ENCODE data around the gene DAB1.
"Not testable (repeated sequence)": the region's sequence is repeated elsewhere in the genome, so short reads cannot be mapped to it uniquely, and the experiment has no call there.

The DAB1 gene

GRCh38 chr1:57353654-57354053, 70.2 kb downstream of the DAB1 start:
- no peak for DNase-seq

GRCh38 chr1:57350610-57351009, 73.2 kb downstream of the DAB1 start:
- DNase-seq, result no peak

GRCh38 chr1:57348921-57349320, 74.9 kb downstream of the DAB1 start:
- DNase-seq, result no peak

GRCh38 chr1:57345916-57346315, 77.9 kb downstream of the DAB1 start:
- no peak for DNase-seq

- no peak for DNase-seq
These were observed 79.6 kb downstream of the DAB1 start for GRCh38 chr1:57344265-57344664.

DNA sequence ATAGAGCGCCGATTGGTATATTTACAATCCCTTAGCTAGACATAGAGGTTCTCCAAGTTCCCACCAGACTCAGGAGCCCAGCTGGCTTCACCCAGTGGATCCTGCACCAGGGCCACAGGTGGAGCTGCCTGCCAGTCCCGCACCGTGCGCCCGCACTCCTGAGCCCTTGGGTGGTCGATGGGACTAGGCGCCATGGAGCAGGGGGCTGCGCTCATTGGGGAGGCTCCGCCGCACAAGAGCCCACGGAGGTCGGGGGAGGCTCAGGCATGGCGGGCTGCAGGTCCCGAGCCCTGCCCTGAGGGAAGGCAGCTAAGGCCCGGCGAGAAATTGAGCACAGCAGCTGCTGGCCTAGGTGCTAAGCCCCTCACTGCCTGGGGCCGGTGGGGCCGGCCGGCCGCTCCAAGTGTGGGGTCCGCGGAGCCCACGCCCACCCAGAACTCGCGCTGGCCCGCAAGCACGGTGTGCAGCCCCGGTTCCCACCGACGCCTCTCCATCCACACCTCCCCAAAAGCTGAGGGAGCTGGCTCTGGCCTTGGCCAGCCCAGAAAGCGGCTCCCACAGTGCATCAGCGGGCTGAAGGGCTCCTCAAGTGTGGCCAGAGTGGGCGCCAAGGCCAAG, 80.5 kb downstream of the DAB1 start:
- not testable (repeated sequence) for DNase-seq

- DNase-seq, result no peak
These were observed 82.1 kb downstream of the DAB1 start for GRCh38 chr1:57341721-57342120.

DNA sequence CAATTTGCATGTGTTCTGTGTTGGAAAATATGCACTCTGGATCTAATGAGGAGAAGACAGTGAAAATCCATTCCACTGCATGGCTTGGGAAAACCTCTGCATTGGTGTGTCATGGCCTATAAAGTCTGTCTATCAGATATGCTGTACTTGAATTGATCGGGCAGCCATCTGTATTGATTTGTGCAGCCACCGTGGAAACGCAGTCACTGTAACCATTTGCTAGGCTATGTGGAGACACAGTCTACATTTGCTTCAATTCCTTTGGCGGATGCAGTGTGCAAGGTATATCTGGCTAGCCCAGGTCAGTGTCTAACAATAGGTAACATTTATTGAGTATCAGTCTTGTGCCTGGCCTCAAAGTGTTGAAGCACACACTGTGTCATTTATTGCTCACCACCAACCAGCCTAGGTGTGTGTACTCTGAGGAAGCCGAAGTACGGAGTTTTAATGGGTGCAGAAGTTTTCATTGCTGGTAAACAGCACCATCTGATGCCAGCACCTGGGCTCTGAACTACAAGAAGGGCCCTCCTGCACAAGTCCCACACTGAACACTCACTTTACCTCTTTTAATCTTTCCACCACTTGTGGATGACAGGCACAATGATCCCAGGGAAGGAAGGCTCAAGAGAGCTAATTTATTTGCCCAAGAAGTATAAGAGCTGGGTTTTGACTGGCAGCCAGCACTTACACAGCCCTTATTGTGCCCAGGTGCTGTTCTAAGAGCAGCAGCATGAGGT, 83.4 kb downstream of the DAB1 start:
- DNase-seq, result no peak

- DNase-seq, result no peak
These were observed 86.2 kb downstream of the DAB1 start for GRCh38 chr1:57337623-57338022.

DNA sequence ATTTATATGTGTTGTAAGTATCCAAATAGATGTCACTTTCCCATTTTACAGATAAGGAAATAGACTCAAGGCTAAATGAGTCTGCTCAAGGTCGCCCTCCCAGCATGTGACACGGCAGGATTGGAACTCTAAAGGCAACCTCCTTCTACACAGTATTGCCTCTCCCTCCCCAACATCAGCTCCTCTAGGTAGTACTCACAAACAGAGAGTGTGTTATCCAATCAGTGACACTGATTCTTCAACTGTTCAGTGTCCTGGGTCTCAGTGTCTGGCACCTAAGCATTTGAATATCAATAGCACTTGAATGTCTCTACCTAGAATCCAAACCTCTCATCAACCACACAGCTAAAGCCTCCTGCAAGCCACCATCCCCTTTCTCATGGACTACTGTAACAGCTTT, 87.1 kb downstream of the DAB1 start:
- no peak for DNase-seq

DNA sequence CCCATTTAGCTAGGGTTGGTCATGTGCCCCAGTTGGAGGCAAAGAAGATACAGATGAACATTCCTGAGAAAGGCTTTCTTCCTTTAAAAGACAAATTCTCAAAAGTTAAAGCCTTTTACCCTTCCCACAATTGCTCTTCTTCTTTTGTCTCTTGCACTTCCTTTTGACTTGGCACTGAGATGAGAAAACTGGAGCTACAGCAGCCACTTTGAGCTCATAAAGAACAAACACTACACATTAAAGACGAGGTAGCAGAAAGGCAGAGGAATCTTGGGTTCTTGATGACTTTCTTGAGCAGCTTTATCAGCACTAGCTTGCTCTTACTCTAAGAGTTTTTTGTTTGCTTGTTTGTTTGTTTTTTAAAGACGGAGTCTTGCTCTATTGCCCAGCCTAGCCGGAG, 92.2 kb downstream of the DAB1 start:
- no peak for DNase-seq

DNA sequence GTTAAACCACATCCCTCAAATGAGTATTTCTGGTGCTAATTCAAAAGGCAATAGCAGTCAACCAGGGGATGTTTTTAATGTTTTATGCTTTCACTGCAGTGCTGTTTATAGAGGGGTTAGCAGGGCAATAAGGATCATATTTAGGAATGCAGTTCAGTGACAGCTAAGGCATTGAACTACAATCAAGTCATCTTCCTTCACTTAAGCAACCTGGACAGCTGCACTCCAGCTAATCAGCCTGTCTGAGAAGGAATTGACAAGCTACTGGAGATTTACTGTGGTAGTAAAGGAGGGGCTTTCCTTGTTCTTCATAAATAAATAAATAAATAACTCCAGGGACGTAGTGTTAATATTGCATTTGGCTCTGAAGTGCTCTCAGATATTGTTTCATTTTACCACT, 93.9 kb downstream of the DAB1 start:
- no peak for DNase-seq

GRCh38 chr1:57329001-57329527, 94.8 kb downstream of the DAB1 start:
- no peak for DNase-seq

DNA sequence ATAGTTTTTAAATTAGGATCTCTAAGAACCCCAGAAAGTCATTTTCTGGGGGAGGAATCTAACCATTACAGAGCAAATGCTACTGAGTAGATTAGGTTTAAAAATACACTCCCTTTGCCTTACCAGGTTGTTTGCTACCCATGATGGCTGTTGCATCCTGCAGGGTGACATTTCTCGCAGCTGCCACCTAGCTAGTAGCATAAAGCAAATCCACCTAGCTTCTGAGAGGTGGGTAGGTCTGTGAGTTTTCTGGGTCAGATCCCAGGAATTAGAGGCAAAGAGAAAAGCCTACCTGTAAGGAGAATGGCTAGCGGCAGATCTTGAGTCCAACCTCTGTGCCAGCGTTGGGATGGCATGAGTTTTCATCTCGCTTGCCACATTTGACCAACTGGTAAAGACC, 95.9 kb downstream of the DAB1 start:
- DNase-seq, result no peak

- DNase-seq, result no peak
These were observed 96.5 kb downstream of the DAB1 start for GRCh38 chr1:57327336-57327735.

- DNase-seq, result no peak
These were observed 98.3 kb downstream of the DAB1 start for GRCh38 chr1:57325536-57325935.

GRCh38 chr1:57325117-57325516, 98.7 kb downstream of the DAB1 start:
- no peak for DNase-seq

DNA sequence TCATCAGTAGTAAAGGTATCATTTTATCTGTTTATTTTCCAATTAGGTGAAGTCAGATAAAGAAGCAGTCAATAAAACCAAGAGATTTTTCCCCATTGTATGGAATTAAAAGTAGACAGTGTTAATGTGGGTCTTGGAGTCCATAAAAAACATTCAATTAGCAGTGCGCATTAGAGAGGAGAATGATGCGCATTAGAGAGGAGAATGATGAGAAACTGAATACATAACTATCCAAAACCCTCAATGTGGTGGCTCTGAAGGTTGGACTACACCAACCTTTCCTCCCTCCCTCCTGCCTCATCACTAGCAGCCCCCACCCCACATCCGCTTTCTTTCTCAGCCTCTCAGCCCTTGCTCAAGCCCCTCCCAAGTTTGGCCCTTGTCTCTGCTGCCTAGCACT, 99.5 kb downstream of the DAB1 start:
- DNase-seq, result no peak

GRCh38 chr1:57321776-57322175, 102.1 kb downstream of the DAB1 start:
- DNase-seq, result no peak

DNA sequence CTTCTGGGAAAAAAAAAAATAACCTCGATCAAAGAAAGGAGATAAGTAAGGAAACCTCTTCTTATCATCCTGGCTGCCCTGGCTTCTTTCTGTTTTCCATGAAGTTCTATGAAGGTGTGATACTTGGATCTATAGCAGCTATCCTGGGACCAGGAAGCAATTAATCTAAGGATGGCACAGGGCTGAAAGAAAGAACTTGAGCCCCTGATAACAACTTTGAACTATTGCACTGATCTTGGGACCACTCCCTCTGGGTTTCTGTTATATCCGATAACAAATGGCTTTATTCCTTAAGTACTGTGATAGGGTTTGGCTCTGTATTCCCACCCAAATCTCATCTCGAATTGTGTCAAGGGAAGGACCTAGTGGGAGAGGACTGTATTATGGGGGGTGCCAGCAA, 104.1 kb downstream of the DAB1 start:
- no peak for DNase-seq

DNA sequence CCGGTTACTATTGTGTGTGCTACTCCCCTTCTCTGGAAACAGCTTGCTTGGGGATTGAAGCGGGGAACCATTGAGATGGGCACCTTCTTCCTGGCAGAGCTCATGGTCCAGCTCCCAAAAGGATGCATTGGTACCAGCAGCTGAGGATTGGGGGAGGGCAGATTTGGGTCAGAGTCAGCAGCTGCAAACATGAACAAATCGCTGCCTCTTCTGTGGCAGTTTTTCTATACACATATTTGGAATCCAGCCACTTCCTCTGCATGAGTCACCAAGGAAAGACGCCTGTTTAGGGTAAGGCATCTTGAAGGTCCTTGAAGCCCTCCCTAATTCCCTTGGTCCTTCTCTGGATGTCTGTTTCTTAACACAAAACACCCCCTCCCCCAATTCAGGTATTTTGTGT, 104.7 kb downstream of the DAB1 start:
- DNase-seq, result no peak

- DNase-seq, result no peak
These were observed 107.0 kb downstream of the DAB1 start for GRCh38 chr1:57316861-57317260.

GRCh38 chr1:57316291-57316690, 107.6 kb downstream of the DAB1 start:
- DNase-seq, result no peak

GRCh38 chr1:57312869-57313268, 111.0 kb downstream of the DAB1 start:
- no peak for DNase-seq

DNA sequence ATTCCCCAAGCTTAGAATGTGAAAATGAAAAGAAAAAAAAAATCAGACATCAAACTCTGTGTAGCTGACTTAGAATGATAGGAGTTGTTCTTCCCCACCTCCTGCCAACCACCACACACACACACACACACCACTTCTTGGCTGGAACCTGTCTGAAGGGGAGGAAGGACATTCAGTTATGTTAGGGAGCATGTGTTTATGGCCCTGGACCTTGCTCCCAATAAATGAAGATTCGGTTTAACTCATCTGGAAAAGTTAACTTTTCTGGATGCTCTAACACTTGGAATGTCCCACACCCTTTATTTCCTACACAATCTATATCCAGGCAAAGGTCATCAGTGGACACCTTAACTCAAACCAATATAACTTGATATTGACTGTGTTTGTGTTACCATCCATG, 112.4 kb downstream of the DAB1 start:
- no peak for DNase-seq

All from NCI-H774 (cell line).